ENCODE data around the gene GAB2. TPM values are rescaled to one million over a fixed set of nuclear protein-coding genes. Genes with fewer than 3 reads are reported as not detected.
A peak's percentile ranks its signal among the peaks of the same experiment; 100 is the strongest.

Gene GAB2
- total RNA-seq, 4 donors from 2014 or later, result 14.0 to 41.3 (median 34.7) TPM

DNA sequence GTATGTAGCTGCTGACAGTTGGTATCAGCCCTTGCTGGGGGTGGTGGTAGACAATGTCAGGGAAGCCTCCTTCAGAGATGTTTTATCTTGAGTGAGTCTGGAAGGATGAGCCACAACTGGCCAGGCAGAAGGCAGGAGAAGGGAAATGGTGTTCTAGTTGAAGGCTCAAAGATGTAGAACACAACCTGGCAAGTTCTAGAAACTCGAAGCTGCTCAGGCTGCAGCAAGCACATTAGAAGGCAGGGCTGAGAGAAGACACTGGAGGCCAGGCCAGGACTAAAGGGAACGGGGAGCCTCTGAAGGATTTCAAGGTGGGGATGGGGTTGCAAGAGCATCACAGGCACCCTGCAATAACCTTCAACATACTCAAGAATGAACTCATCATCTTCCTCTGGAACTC is 188.5 kb downstream of the GAB2 start:
- no peak for TF ChIP-seq POLR2A (IDR thresholded peaks at IDR 0.05)
- TF ChIP-seq, protein P1, sequence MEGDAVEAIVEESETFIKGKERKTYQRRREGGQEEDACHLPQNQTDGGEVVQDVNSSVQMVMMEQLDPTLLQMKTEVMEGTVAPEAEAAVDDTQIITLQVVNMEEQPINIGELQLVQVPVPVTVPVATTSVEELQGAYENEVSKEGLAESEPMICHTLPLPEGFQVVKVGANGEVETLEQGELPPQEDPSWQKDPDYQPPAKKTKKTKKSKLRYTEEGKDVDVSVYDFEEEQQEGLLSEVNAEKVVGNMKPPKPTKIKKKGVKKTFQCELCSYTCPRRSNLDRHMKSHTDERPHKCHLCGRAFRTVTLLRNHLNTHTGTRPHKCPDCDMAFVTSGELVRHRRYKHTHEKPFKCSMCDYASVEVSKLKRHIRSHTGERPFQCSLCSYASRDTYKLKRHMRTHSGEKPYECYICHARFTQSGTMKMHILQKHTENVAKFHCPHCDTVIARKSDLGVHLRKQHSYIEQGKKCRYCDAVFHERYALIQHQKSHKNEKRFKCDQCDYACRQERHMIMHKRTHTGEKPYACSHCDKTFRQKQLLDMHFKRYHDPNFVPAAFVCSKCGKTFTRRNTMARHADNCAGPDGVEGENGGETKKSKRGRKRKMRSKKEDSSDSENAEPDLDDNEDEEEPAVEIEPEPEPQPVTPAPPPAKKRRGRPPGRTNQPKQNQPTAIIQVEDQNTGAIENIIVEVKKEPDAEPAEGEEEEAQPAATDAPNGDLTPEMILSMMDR (IDR thresholded peaks at IDR 0.05), result no peak
- no peak overlapping the region for H3K27ac ChIP-seq

DNA sequence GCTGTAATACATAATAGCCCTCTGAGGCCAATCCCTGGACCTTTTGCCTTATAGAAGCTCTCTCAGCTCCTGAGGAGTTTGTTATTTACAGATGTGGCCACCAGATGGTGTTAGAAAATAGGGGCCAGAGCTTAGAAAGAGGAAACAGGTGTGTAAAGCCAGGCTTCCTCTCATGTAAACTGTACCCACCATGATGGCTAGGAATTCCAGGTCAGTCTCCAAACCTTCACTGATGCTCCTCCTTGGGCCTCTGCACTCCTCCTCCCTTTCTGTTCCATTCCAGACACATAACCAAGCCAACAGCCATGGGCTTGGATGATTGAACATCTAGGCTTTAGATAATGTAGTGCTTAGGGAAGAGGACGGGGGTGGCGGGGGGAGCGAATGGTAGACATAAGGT is 189.2 kb downstream of the GAB2 start:
- H3K4me1 ChIP-seq, result peaks cover 0 to 9% (median 0%) of the 10 kb centered on the region in 4 donors
- no peaks in the 10 kb centered on the region for H3K9me3 ChIP-seq
- DNase-seq, result peak in 1 of 3 donors; percentile 59
- H3K27me3 ChIP-seq, result no peaks in the 10 kb centered on the region
- TF ChIP-seq, protein P1 (IDR thresholded peaks at IDR 0.05), result peak; percentile 21 to 75 (median 64)
- TF ChIP-seq POLR2A (IDR thresholded peaks at IDR 0.05), result no peak
- no peak overlapping the region for H3K4me3 ChIP-seq
- no peak overlapping the region for H3K27ac ChIP-seq
- H3K36me3 ChIP-seq, result peaks cover 0 to 23% (median 0%) of the 10 kb centered on the region in 3 donors

More for the DNA sequence above, 188.5 kb downstream of the GAB2 start:
- Histone ChIP-seq H3K36me3 (peaks cover 0 to 20% (median 0%) of the 10 kb centered on the region in 3 donors), H3K4me1 (peaks cover 0 to 9% (median 0%) of the 10 kb centered on the region in 4 donors), H3K27me3 (no peaks in the 10 kb centered on the region), H3K9me3 (no peaks in the 10 kb centered on the region), H3K4me3 (no peak overlapping the region)
- no peak for DNase-seq

DNA sequence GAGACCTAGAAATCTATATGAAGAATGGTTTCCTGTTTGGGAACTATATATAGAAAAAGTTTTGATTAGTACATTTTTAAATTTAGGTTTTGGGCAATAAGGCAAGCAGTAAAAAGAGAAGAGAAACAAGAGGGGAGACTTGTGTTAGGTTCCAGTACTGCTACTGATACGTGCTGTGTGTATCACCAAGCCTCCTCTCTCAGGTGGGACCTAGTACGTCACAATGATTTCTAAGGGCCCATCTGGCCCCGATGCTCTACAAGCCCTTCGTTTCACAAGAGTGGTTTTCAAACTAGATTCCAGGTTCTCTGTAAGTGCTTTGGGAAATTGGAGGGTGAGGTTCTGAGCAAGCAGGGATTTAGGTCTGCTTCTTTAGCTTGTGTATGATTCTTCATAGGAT is 189.7 kb downstream of the GAB2 start:
- H3K27ac ChIP-seq, result no peak overlapping the region
- TF ChIP-seq, protein P1 (IDR thresholded peaks at IDR 0.05), result no peak
- TF ChIP-seq POLR2A (IDR thresholded peaks at IDR 0.05), result no peak
- no peaks in the 10 kb centered on the region for H3K9me3 ChIP-seq
- H3K36me3 ChIP-seq, result peaks cover 0 to 29% (median 0%) of the 10 kb centered on the region in 3 donors
- peaks cover 0 to 9% (median 0%) of the 10 kb centered on the region in 4 donors for H3K4me1 ChIP-seq
- H3K4me3 ChIP-seq, result no peak overlapping the region
- no peak for DNase-seq
- H3K27me3 ChIP-seq, result no peaks in the 10 kb centered on the region

DNA sequence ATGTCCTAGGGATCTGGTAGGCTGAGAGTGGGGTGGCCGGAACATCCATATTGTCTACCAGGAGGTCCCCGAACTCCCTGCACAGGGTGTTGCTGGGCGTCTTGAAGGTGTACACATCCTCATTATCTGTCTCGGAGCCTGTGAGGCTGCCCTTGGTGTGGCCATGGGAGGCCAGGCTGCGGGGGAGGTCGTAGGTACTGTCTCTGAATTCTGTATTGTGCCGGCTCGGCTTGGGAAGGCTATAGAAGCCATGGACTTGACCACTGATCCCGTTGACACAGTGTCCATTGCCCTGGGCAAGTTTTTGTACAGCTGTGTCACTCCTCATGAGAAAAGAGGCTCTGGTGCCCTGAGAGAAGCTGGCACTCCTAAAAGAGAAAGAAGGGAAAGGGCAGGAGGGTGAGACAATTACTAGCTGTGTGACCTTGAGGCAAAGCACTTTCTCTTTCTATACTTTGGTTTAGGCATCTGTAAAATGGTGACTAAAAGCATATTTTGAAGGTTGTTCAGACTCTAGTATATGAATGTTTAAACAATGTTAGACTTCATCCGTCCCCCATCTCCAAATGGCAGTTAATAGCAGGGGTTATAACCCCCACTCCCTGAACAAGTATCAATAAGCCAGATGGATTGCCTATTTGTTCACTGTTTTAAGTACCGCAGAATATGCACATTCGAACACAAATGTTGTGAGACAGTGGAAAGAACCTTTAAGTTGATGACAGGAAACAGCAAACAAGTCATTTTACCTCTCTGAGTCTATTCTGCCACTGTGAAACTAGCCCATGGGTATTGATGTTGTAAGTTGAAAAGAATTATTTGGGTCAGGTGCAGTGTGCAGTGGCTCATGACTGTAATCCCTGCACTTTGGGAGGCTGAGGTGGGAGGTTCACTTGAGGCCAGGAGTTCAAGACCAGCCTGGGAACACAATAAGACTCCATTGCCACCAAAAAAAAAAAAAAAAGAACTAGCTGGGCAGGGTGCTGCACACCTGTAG is 190.6 kb downstream of the GAB2 start:
- Histone ChIP-seq H3K4me3 (no peak overlapping the region), H3K27ac (no peak overlapping the region), H3K4me1 (peaks cover 0 to 9% (median 0%) of the 10 kb centered on the region in 4 donors), H3K27me3 (no peaks in the 10 kb centered on the region), H3K36me3 (peaks cover 0 to 37% (median 0%) of the 10 kb centered on the region in 3 donors), H3K9me3 (no peaks in the 10 kb centered on the region)
- TF ChIP-seq, protein P1 (IDR thresholded peaks at IDR 0.05), result no peak
- no peak for TF ChIP-seq POLR2A (IDR thresholded peaks at IDR 0.05)
- no peak for DNase-seq

DNA sequence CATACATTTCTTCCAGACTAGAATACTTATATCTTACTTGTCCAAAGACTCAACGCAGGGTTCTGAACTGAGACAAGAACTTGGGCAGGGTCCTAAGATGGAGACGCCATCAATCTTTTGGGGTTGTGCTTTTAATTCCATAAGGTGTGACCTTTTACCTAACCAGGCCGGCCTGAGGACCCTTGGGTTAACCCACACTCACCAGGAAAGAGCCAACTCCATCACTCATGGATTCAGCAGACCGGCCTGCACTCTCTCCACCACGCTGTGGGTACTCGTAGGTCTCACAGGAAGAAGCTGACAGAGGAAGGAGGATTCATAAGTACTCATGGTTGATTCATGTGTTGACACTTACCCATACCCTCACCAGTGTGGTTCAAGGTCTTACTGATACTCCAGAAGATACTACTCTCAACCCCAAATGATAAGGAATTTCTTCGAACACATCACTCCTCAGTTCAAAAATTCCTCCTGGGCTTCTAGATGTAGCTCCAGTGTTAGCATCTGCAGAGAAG is 192.7 kb downstream of the GAB2 start:
- peaks cover 0 to 56% (median 0%) of the 10 kb centered on the region in 3 donors for H3K36me3 ChIP-seq
- no peaks in the 10 kb centered on the region for H3K27me3 ChIP-seq
- peaks cover 0 to 1% (median 0%) of the 10 kb centered on the region in 4 donors for H3K4me1 ChIP-seq
- DNase-seq, result no peak
- TF ChIP-seq, protein P1 (IDR thresholded peaks at IDR 0.05), result no peak
- no peak for TF ChIP-seq POLR2A (IDR thresholded peaks at IDR 0.05)
- H3K4me3 ChIP-seq, result no peak overlapping the region
- no peak overlapping the region for H3K27ac ChIP-seq
- no peaks in the 10 kb centered on the region for H3K9me3 ChIP-seq
